ENCODE results near the gene WNK4.

DNA sequence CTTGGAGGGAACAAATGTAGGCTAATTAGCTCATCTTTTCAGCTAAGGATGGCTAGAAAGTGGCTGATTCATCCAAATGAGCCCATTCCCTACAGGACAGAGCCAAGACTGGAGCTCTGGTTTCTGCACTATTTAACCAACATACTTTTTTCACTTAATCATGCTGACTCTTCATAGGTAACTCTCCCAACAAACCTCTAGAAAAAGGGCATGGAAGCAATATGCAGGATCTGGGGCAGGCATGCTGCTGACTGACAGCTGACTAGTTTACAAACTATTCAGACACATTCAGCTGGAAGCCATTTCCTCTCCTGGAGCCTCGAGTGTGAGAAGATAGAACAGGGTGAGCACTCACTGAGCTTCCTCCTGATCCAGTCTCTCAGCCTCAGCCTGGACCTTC lies 37.5 kb downstream of the WNK4 start:
- TF ChIP-seq, protein P1, sequence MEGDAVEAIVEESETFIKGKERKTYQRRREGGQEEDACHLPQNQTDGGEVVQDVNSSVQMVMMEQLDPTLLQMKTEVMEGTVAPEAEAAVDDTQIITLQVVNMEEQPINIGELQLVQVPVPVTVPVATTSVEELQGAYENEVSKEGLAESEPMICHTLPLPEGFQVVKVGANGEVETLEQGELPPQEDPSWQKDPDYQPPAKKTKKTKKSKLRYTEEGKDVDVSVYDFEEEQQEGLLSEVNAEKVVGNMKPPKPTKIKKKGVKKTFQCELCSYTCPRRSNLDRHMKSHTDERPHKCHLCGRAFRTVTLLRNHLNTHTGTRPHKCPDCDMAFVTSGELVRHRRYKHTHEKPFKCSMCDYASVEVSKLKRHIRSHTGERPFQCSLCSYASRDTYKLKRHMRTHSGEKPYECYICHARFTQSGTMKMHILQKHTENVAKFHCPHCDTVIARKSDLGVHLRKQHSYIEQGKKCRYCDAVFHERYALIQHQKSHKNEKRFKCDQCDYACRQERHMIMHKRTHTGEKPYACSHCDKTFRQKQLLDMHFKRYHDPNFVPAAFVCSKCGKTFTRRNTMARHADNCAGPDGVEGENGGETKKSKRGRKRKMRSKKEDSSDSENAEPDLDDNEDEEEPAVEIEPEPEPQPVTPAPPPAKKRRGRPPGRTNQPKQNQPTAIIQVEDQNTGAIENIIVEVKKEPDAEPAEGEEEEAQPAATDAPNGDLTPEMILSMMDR (IDR thresholded peaks at IDR 0.05): no peak
- TF ChIP-seq POLR2AphosphoS5 (IDR thresholded peaks at IDR 0.05; ENCODE audit: insufficient read depth in 1 of 2, low read depth in 1 of 2): no peak
